HG03066 (cell line): ENCODE data around the gene MAG.
"Not testable (repeated sequence)": the region's sequence is repeated elsewhere in the genome, so short reads cannot be mapped to it uniquely, and the experiment has no call there.

Source experiments
- ATAC-seq: cut with Tn5 transposase; IDR thresholded peaks from one replicate; pipeline ENCODE4 v1.9.1; 2021; ENCODE audit warnings: low read depth; ENCODE audit not compliant: unreplicated experiment

The MAG gene

DNA sequence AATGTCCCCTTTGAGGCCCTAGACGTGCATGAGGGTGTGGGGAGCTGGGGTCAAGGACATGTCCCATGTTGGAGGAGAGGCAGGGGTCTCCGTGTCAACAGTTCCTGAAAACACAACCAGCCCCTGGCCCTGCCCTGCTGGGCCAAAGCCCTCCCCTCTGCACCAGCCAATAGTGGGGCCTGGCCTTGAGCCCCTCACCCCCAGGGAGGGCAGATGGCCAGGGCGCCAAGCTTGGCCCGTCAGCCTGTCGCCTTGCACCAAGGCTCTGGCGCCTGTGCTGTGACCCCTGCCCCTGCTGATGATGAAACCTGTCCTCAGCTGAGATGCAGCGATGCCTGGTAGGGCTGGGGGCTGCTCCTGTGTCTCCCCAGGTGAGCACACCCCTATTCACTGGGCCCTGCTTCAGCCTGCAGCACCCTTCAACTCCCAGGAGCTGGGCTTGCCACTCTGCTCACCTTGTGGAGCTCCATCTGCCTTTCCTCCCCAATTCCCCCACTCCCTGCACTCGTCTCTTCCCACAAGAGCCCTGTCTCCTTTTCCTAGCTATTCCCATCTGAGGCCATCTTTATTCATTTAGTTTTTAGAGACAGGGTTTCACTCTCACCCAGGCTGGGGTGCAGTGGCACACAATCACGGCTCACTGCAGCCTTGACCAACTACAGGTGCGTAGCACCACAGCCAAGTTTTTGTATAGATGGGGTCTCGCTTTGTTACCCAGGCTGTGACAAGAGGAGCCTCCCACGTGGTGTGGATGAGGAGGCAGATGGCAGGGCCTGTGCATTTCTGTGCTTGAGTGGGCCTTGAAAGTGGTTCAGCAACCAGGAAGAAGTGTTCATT is 11.8 kb upstream of the MAG start:
- ATAC-seq: no peak

DNA sequence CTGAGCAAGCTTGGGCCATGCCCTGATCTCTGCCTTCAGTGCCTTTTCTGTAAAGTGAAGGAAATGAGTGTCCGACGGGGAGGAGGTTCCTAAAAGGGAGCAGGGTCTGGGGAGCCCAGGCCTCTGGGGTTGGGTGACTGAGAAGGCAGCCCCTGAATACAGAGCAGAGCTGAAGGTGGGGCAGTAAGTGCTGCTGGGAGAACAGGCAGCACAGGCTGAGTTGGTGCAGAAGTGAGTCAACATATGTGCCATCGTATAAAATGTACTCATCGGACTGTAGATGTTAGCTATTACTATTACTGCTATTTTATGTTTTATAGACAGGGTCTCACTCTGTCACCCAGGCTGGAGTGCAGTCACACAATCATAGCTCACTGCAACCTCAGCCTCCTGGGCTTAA is 10.7 kb upstream of the MAG start:
- no peak for ATAC-seq

DNA sequence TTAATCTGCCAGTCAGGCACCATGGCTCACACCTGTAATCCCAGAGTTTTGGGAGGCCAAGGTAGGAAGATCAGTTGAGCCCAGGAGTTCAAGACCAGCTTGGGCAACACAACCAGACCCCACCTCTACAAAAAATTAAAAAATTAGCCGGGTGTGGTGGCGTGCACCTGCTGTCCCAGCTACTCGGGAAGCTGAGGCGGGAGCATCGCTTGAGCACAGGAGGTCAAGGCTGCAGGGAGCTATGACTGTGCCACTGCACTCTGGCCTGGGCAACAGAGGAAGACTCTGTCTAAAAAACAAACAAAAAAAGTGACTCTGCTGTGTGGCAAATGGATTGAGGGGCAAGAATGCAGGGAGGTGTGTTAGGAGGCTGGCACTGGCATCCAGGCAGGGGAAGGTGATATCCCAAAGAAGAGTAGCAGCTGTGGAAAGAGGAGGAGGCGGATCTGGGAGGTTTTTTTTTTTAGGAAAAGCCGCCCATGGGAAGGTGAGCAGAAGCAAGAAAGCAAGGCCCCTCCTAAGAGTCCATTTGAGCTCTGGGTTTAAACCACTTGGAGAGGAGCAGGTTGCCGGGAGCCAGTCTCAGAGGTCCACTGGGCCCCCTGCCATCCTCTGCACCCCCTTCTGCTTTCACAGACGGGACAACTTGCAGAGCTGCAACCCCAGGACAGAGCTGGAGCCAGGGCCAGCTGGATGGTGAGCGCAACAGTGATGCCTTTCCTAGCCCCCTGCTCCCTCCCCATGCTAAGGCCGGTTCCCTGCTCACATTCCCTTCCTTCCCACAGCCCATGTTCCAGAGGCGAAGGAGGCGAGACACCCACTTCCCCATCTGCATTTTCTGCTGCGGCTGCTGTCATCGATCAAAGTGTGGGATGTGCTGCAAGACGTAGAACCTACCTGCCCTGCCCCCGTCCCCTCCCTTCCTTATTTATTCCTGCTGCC is 7.5 kb upstream of the MAG start:
- ATAC-seq: no peak

GRCh38 chr19:35285095-35285449 is 6.9 kb upstream of the MAG start:
- no peak for ATAC-seq

DNA sequence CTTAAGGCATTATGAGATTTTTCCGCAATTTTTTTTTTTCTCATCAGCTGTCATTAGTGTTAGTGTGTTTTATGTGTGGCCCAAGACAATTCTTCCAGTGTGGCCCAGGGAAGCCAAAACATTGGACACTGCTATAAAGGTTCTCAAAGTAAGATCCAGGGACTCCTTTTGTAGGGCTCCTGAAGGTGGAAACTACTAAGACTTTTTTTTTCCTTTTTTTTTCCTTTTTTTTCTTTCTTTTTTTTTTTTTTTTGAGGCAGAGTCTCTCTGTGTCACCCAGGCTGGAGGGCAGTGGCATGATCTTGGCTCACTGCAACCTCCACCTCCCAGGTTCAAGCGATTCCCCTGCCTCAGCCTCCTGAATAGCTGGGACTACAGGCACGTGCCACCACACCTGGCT is 6.5 kb upstream of the MAG start:
- not testable (repeated sequence) for ATAC-seq

- not testable (repeated sequence) for ATAC-seq
These were observed 5.9 kb upstream of the MAG start for GRCh38 chr19:35286101-35286500.

GRCh38 chr19:35287713-35288112 is 4.2 kb upstream of the MAG start:
- ATAC-seq: no peak

GRCh38 chr19:35288331-35288730 is 3.6 kb upstream of the MAG start:
- ATAC-seq: no peak

- ATAC-seq: no peak
These were observed 3.1 kb upstream of the MAG start for GRCh38 chr19:35288906-35289305.

GRCh38 chr19:35290381-35291127 is 1.4 kb upstream of the MAG start:
- no peak for ATAC-seq

- no peak for ATAC-seq
These were observed 702 bp upstream of the MAG start for GRCh38 chr19:35291259-35291658.

DNA sequence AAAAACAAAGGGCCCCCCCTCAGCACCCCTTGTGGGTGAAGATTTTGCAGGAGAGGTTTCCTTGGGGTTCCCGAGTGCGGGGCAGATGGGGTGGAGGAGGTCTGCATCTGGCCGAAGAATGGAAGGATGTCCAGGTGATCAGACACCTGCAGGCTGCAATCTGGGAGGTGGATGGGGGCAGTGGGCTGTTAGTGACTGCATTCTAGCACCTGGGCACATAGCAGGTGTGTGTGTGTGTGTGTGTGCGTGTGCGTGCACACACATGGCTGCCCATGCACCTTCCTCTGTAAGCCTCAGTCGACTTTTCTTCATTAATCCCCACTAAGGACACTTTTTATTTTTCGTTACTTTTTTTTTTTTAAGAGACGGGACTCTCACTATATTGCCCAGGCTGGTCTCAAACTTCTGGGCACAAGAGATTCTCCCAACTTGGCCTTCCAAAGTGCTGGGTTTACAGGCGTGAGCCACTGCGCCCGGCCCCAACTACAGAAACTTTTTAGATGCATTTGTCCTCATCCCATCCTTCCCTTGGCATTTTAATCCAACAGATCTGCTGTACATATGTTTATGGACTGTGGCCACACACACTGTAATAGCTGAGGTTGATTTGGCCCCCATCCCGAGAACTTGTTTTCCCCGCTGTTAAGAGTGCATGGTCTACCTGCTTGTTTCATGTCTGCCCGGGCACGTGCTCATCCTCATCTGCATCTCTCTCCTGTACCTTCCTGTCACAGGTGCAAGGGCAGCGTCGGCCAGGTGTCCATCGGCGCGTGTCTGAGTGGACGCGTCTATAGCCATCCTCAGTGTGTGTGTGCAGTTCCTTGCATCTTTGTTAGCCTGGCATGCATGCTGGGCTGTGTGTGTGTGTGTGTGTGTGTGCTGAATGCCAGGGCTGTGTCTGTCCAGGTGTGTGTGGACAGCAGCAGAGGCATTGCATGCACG is 731 bp downstream of the MAG start:
- ATAC-seq: no peak

GRCh38 chr19:35293363-35293739 is 1.4 kb downstream of the MAG start:
- no peak for ATAC-seq

- ATAC-seq: no peak
These were observed 1.8 kb downstream of the MAG start for GRCh38 chr19:35293808-35294207.

DNA sequence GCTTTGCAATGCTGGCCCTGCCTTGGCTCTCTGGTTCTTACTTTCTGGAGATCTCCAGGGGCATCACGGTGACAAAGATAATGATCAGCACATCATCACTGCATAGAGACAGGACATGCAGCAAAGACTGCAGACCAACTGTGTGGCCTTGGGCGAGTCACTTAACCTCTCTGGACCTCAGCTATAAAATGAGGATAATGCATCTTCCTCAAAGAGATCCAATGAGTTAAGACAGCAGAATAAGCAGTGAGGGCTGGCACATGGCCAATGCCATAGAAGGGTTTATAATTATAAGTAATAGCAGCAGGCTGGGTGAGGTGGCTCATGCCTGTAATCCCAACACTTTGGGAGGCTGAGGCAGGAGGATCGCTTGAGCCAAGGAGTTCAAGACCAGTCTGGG is 2.4 kb downstream of the MAG start:
- no peak for ATAC-seq

DNA sequence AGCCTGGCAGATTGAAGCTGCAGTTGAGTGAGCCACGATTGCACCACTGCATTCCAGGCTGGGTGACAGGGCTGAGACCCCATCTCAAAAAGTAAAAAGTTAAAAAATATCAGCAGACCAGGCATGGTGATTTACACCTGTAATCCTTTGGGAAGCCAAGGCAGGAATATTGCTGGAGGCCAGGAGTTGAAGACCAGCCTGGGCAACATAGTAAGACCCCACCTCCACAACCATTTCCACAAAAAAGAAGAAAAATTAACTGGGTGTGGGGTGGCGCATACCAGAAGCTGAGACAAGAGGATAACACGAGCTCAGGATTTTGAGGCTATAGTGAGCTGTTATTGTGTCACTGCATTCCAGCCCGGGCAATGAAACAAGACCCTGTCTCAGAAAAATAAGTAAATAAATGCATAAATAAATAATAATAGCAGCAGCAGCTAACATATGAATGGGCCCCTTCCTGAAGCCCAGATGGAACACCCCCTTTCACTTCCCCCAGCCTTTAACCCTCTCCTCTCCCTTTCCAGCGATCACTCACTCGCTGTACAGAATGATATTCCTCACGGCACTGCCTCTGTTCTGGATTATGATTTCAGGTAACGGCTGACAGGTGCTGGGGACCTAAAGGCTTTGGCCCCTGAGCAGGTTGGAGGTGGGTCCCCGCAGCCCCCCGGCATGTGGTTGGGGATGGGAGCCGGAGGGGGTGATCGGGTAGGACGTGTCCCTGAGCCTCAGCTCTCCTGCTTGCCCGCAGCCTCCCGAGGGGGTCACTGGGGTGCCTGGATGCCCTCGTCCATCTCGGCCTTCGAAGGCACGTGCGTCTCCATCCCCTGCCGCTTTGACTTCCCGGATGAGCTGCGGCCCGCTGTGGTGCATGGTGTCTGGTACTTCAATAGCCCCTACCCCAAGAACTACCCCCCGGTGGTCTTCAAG is 3.2 kb downstream of the MAG start:
- no peak for ATAC-seq

DNA sequence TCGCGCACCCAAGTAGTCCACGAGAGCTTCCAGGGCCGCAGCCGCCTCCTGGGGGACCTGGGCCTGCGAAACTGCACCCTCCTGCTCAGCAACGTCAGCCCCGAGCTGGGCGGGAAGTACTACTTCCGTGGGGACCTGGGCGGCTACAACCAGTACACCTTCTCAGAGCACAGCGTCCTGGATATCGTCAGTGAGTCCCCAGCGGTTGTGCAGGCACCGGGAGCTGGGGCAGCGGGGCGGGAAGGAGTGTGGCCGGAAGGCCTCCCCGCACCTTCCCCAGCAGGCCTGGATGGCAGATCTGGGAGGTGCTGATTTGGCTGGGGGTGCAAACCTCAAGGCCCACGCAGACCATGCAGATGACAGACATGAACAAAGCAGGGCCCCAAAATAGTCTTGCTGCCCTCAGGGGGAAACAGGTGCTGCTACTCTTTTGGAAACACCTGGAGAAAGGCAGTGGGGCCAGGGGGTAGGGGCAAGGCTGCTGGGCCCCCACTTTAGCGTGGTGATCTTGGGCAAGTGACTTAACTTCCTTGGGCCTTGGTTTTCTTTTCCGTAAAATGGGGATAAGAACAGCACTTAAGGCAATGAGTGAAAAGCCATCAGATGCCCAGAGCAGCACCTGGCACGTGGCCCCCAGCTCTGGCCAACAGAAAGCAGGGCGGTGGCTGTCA is 4.0 kb downstream of the MAG start:
- ATAC-seq: no peak
